DMS53 treated with DMSO at 0.1 percent for 48 hours (cell line): ENCODE measurements around the gene KRT84.
"Not testable (repeated sequence)": the region's sequence is repeated elsewhere in the genome, so short reads cannot be mapped to it uniquely, and the experiment has no call there.

Experiments used
- DNase-seq: peaks from one replicate; lab custom pipeline; 2025; ENCODE audit not compliant: unreplicated experiment; lab: John Stamatoyannopoulos, UW

KRT84 gene

DNA sequence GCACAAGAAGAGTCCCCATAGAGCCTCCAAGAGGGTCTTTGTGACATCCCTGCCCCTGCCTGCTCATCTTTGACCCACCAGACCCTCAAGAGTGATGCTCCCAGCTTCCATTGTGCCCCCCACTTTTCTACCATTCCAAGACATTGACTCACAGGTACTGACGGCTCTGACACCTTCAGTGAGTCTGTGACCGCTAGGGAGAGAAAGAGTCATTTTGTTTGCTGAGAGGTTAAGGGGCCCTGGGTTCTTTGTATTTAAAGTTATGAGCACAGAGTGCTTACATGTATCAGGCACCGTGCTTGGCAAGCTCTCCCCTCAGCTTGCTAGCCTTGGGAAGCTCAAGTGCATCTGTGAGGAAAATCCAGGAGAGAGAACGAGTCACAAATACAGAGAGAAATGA lies 27.8 kb upstream of the KRT84 start:
- no peak for DNase-seq

GRCh38 chr12:52411815-52412214 lies 26.4 kb upstream of the KRT84 start:
- no peak for DNase-seq

GRCh38 chr12:52410589-52411248 lies 25.3 kb upstream of the KRT84 start:
- not testable (repeated sequence) for DNase-seq

- DNase-seq, result no peak
Observed at GRCh38 chr12:52407918-52408317, 22.5 kb upstream of the KRT84 start.

GRCh38 chr12:52405922-52406385 lies 20.5 kb upstream of the KRT84 start, which contains the start of gene KRT82:
Gene KRT82, minus strand, starts transcription at chr12:52406335. Its CDS starts 58 bp downstream, at chr12:52406277.
- DNase-seq, result no peak

DNA sequence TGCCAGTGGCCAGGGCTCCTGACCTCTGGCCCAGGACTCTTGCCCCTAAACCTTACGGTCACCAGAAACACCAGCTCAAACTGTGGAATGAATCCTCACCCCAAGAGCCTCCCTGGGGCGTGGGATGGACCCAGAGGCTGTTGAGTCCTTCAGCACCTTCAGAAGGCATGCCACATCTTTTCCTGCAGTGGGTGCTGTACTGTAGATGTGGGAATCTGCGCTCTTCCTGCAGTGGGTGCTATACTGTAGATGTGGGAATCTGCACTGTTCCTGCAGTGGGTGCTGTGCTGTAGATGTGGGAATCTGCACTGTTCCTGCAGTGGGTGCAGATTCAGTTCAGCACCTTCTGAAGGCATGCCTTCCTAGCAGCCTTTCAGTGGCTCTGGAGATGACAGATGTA lies 19.5 kb upstream of the KRT84 start:
- DNase-seq, result no peak

- DNase-seq, result no peak
Observed at GRCh38 chr12:52403561-52403960, 18.1 kb upstream of the KRT84 start.

DNA sequence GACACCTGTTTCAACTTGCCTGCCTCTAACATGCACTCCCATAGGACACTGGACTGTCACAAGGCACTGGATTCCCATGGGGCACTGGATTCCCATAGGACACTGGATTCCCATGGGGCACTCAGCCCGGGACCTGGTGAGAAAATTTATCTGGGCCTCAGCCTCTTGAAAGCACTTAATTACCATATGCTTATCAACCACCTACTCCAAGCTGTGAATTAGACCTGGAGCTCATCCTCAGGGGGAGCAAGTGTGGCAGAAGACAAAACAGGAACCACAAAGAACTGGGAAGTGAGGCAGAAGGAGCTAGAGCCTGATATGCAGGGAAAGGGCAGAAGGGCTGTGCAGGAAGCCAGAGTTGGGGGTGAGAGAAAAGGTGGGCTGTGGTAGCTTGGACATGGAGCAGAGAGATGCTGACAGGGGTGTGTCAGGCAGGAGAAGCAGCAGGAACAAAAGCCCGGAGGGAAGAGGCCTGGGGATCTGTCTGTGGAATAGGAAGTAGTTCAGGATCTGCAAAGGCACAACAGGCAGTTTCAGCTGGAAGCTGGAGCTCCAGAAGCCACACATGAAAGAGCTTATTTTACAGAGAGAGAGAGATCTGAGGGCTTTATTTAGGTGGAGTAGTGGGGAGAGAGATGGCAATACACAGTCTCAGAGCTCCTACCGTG lies 17.6 kb upstream of the KRT84 start:
- no peak for DNase-seq

- no peak for DNase-seq
Observed at GRCh38 chr12:52402377-52402776, 16.9 kb upstream of the KRT84 start.

DNA sequence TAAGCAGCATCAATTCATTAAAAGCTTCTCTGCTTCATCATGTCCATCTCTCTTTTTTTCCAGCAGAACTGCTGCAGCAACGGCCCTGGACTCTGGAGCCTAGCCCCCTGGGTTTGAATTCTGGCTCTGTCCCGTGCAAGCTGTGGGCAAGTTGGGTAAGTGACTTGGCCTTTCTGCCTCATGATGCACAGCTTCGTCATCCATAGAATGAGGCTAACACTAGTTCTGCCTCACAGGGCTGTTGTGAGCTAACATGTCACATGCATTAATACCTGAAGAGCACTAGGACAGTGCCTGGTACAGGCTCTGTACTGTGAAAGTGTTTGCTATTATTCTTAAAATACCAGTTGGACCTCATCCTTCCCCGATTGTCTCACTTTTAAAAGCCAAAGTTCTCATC lies 16.5 kb upstream of the KRT84 start:
- DNase-seq, result no peak

DNA sequence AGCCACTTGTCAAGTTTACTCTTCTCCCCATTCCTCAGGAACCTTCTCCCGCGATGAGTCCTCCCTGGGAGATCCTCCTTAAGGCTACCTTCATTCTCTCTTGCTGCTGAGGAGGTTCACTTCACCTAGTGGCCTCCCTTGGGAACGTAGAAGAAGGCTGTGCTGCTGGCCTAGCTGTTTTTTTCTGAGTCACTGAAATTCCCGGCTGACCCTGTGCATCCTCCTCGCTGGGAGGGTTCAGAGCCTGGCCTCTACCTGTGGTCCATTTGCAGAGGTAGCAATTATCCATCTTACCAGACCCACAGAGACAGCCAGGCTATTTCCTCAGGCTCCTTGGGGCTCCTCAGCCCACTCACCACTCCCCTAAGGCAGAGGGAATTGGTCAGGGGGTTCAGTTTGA lies 16.1 kb upstream of the KRT84 start:
- no peak for DNase-seq

- no peak for DNase-seq
Observed at GRCh38 chr12:52400906-52401305, 15.5 kb upstream of the KRT84 start.

GRCh38 chr12:52399756-52400155 lies 14.3 kb upstream of the KRT84 start:
- no peak for DNase-seq

- no peak for DNase-seq
Observed at GRCh38 chr12:52398176-52398575, 12.7 kb upstream of the KRT84 start.

DNA sequence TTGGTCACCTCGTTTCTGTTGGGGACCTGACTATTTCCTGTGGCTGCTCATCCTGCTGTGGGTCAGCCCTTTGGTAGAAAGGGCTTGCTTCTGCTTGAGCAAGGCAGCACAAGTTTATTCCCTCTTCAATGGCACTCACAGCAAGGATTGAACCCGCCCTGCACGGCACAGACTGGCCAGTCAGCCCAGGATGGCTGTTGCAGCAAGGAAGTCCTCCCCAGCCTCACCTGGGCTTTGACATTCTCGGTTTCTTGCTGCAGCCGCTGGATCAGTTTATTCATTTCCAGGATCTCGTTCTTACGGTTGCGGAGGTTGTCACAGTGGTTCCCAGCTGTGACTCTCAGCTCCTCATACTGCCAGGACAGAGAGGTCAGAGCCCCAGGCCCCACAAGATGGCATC lies 11.2 kb upstream of the KRT84 start:
- no peak for DNase-seq

DNA sequence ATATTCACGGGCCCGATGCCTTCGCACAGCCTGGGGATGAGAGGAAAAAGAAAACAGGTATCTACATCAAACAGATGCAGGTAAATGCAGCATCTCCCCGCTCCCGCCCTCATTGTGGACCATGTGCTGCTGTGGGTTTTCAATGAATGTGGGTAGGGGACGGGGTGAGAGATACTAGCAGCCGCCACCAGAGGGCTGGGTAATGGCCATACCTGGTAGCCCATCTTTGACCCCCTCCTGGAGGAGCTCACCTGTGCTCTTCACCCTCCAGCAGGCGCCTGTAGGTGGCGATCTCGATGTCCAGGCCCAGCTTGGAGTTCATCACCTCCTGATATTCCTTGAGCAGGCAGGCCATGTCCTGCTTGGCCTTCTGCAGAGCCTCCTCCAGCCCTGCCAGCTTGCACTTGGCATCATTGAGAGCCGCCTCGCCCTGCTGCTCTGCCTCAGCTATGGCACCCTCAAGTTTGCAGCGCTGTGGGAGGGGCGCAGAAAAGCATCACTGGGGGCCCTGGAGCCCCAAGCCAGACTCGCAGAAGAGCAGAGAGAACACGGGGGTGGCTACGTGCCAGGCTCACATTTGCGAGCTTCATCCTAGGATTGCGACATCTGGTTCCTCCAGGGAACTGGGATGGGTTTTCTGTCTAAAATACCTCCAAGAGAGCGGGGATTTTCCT lies 10.4 kb upstream of the KRT84 start:
- no peak for DNase-seq

DNA sequence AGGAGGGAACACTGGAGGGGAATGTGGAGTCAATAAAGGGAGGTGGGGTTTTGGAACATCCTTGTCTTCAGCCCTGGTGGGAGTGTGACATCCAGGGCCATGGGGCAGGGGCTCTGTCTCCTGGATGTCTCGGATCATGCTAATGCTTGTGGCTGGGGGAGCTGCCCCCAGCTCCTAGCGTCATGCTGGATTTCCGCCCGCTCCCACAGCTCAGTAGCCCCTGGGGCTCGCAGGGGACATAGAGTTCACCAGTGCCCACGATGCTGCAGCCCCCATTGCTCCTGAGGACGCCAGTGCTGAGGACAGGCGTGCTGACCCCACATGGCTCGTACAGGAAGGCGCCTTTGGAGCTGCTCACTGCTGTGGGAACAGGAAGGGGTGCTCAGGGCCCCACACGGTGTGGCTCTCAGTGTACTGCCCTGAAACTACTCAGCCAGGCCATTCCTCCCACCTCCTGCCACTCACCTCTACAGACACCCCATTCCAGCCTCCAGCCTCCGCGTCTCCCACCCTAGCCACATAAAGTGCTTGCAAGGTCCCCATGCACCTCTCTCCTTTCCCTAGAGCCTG lies 9.5 kb upstream of the KRT84 start:
- DNase-seq, result no peak

DNA sequence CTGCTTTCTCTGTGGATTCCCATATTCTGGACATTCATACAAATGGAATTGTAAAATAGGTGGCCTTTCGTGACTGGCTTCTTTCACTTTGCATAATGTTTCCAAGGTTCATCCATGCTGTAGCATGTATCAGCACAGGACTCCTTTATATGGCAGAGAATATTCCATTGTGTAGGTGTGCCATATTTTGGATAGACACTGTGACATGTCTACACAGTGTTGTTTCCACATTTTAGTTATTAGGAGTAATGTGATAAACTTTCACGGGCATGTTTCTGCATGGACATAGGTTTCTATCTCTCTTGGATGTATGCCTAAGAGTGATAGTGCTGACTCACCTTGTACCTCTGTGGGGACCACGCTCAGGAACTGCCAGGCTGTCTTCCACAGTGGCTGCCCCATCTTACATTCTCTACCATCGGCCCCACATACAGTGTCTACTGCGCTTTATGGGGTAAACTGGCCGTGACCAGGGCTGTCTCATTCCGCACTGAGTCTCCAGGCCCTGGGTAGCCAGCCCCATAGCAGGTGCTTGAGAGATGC lies 7.1 kb upstream of the KRT84 start:
- no peak for DNase-seq

DNA sequence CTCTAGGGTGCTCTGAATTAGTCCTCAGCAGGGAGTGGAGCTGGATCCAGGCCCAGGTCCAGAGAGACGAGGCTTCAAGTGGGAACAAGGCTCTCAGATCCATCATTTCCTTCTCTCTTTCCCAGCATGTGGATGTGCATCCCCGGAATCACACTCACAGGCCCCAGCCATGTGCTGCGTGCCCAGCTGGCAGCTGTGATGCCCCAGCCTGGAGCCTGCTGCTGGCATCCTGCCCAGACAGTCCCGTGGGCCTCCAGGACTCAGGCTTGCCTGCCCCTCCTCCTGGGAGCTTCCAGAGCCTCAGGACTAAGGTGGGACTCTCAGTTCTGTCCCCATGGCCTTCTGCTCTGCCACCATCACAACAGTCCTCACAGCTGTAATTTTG lies 6.2 kb upstream of the KRT84 start:
- no peak for DNase-seq

DNA sequence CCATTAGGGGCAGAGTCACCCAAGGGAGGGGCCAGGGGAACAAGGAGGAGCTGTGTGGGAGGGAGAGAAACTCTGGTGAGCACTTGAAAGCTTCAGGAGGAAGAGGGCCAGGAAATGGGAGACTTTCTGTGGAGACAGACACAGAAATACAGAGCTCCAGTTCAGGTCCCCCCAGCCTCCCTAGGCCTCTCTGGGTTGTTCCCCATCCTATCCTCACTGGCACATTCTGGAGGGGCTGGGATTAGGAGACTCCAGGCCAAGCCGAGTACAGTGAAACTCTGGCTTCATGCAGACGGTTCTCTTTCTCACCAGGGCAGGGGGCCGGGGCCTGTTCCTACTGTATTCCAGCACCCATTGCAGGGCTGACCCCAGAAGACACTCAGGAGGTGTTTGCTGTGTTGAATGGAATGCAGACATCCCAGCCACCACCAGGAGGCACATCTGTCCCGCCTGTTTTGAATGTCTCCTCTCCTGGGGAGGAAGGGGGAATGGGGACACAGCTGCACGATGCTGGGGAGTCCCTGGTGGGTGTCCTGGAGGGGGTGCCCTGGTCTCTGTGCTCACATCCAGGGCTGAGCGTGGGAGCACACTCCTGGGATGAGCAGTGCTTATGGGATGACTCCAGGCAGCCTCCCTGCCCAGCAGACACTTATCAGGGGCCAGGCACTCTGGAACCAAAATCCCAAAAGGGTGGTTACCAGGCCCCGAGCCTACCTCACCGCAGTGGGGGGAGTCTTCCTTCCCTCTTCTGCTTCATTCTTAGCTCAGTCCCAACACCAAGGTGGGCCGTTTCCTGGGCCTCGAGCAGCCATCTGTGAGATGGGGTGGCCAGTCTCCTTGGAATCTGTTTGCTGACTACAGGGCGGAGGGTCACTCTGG lies 5.5 kb upstream of the KRT84 start:
- DNase-seq, result no peak
